ENCODE data around the gene OPTC.
A peak's percentile ranks its signal among the peaks of the same experiment; 100 is the strongest.
"Not testable (repeated sequence)": the region's sequence is repeated elsewhere in the genome, so short reads cannot be mapped to it uniquely, and the experiment has no call there.

OPTC gene

DNA sequence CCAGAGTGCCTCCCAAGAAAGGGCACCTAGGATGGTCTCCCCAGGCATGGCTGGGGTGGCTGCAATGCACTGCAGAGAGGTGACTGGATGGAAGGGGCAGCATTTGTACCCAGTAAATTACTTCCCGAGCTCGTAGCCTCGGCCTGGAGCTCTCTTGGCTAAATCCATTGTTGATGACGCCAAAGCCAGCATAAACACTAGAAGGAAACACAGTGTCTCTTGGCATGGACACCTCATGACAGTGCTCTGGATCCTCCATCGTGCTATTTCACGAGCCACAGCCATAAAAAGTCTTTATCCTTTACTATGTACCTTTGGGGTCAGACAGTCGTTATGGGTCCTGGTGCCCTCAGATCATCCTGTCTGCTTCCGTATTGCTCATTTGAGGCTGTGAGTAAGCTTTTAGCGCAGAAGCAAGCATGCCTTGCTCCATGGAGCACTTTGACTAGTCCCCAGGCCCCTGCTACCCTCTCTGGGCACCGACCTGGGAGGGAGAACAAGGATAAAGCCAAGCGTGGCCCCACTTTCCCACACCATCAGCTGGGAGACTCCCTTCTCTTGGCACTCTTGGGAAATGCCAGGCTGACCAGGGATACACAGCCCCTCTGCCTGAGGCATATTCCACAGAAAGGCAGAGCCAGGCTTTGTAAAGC, 28.7 kb upstream of the OPTC start:
- DNase-seq (ENCODE audit: low read depth in 1 of 2, low spot score in 1 of 2) = no peak

GRCh38 chr1:203465948-203466347, 28.0 kb upstream of the OPTC start:
- DNase-seq (ENCODE audit: low read depth in 1 of 2, low spot score in 1 of 2) = no peak

DNA sequence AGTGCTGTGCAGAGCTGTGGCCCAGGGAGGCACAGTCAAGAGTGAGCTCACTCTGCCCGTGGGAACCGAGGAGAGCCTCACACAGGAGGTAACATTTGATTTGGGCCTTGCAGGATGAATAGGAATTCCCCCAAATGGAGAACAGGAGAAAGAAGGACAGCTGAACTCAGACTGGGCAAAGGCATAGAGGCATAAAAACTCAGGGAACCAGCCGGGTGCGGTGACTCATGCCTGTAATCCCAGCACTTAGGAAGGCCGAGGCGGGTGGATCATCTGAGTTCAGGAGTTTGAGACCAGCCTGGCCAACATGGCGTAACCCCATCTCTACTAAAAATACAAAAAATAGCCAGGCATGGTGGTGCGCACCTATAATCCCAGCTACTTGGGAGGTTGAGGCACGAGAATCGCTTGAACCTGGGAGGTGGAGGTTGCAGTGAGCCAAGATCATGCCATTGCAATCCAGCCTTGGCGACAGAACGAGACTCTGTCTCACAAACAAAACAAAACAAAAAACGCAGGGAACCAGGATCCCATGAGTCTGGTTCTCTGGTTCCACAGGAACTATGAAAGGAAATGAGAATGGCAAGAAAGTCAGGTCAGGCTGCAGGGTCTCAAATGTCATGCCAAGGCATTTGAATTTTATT, 26.9 kb upstream of the OPTC start:
- not testable (repeated sequence) for DNase-seq (ENCODE audit: low read depth in 1 of 2, low spot score in 1 of 2)

DNA sequence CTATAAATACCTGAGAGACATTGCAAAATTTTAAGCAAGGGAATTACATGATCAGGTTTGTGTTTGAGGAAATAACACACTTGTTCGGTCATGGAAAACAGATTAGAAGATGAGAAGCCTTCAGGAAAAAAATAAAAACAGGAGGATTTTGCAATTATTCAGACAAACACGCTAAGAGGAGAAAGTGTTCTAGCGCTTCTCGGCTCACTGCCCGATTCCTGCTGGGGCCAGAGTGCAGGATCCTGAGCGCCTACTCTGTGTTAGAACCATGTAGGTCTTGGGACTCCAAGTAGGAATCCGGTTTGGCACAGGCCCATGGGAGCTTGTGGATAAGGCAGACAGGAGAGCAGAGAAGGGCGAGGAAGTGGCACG, 26.4 kb upstream of the OPTC start:
- no peak for DNase-seq (ENCODE audit: low read depth in 1 of 2, low spot score in 1 of 2)

GRCh38 chr1:203468326-203468725, 25.6 kb upstream of the OPTC start:
- no peak for DNase-seq (ENCODE audit: low read depth in 1 of 2, low spot score in 1 of 2)

DNA sequence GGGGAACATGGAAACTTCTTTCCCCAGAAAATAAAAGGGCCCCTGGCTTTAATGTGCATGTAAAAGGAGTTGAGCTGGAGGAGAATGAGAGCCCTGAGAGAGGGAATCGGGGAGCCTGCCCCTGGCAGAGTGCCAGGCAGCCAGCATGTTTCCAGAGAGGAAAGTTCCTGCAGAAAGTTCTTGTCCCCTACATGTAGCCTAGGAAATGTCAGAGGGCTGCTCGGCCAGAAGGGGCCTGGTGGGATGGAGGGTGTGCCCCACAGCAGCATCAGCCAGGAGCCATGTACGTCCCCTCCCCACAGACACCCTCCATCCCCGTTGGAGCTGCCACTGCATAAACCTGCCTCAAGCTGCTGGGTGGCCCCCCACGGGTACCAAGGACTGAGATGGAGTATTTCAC, 23.7 kb upstream of the OPTC start:
- no peak for DNase-seq (ENCODE audit: low read depth in 1 of 2, low spot score in 1 of 2)

GRCh38 chr1:203471841-203472240, 22.1 kb upstream of the OPTC start:
- no peak for DNase-seq (ENCODE audit: low read depth in 1 of 2, low spot score in 1 of 2)

- DNase-seq (ENCODE audit: low read depth in 1 of 2, low spot score in 1 of 2) = no peak
Observed at GRCh38 chr1:203473281-203473680, 20.7 kb upstream of the OPTC start.

- DNase-seq (ENCODE audit: low read depth in 1 of 2, low spot score in 1 of 2) = no peak
Observed at GRCh38 chr1:203473781-203474305, 20.1 kb upstream of the OPTC start.

GRCh38 chr1:203475012-203475981, 18.7 kb upstream of the OPTC start, which contains the start of gene PRELP:
TSS of gene PRELP (plus strand) at chr1:203475806. CDS start at chr1:203483185, 7,379 bp downstream.
- DNase-seq (ENCODE audit: low read depth in 1 of 2, low spot score in 1 of 2) = no peak

GRCh38 chr1:203476216-203476814, 17.6 kb upstream of the OPTC start:
- DNase-seq (ENCODE audit: low read depth in 1 of 2, low spot score in 1 of 2) = no peak

GRCh38 chr1:203477748-203478147, 16.2 kb upstream of the OPTC start:
- no peak for DNase-seq (ENCODE audit: low read depth in 1 of 2, low spot score in 1 of 2)

GRCh38 chr1:203478231-203478630, 15.7 kb upstream of the OPTC start:
- no peak for DNase-seq (ENCODE audit: low read depth in 1 of 2, low spot score in 1 of 2)

GRCh38 chr1:203478986-203479385, 15.0 kb upstream of the OPTC start:
- DNase-seq (ENCODE audit: low read depth in 1 of 2, low spot score in 1 of 2) = no peak

GRCh38 chr1:203479646-203480045, 14.3 kb upstream of the OPTC start:
- no peak for DNase-seq (ENCODE audit: low read depth in 1 of 2, low spot score in 1 of 2)

- DNase-seq (ENCODE audit: low read depth in 1 of 2, low spot score in 1 of 2) = no peak
Observed at GRCh38 chr1:203480084-203480483, 13.9 kb upstream of the OPTC start.

GRCh38 chr1:203480525-203481084, 13.3 kb upstream of the OPTC start:
- DNase-seq (ENCODE audit: low read depth in 1 of 2, low spot score in 1 of 2) = peak in 1 of 2 donors; percentile 8

GRCh38 chr1:203481196-203481595, 12.8 kb upstream of the OPTC start:
- no peak for DNase-seq (ENCODE audit: low read depth in 1 of 2, low spot score in 1 of 2)

DNA sequence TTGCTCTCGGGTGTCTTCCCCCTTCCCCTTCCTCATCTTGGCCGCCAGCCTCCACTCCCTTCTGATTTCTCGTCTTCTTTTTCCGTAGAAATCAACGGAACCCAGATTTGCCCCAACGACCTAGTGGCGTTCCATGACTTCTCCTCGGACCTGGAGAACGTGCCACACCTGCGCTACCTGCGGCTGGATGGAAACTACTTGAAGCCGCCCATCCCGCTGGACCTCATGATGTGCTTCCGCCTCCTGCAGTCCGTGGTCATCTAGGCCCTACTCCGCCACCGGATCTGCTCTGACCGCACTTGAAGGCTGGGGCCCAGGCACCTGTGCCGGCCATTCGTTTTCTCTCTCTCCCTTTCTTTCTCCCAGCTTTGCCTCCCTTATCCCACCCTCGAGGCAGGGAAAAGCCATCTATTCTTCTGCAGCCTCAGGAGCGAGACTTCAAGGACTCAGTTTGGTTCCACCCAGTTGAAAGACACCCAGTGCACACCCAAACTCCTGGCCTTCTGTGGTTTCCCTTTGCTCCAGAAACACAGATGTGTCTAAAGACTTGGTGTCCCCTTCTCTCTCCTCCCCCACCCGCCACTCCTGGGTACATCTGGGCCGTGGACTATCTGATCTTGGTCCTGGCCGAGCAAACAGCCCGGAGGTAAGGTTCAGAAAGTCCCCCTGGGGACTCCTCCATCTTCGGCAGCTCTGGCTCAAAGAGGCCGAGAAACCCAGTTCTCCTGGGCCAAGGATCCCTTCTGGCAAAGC, 7.2 kb upstream of the OPTC start:
- no peak for DNase-seq (ENCODE audit: low read depth in 1 of 2, low spot score in 1 of 2)

- no peak for DNase-seq (ENCODE audit: low read depth in 1 of 2, low spot score in 1 of 2)
Observed at GRCh38 chr1:203488539-203488938, 5.4 kb upstream of the OPTC start.

Data from activated CD4-positive, alpha-beta T cell treated with anti-CD3 and anti-CD28 coated beads, Interleukin-2, amount 50 U/mL, for 24 hours (primary cell).